Endodermal cell (in vitro differentiated cells): Measurements from ENCODE around the gene RELL1. TPM values are rescaled to one million over a fixed set of nuclear protein-coding genes. Genes with fewer than 3 reads are reported as not detected.

Source experiments
- DNase-seq: peaks from one replicate; pipeline ENCODE4 v3.0.0-alpha.2; 2017
- H3K27ac ChIP-seq: 2 replicates; pipeline ENCODE4 v1.5.1; 2013; ENCODE audit warnings: mild to moderate bottlenecking, low read depth, low read length, moderate library complexity
- H3K27me3 ChIP-seq: 2 replicates; pipeline ENCODE4 v1.6.1; 2013; ENCODE audit warnings: mild to moderate bottlenecking, low read length, moderate library complexity; ENCODE audit not compliant: insufficient read depth, control insufficient read depth, poor library complexity, severe bottlenecking
- H3K36me3 ChIP-seq: 2 replicates; pipeline ENCODE4 v1.7.0; 2013; ENCODE audit warnings: mild to moderate bottlenecking, low read length, moderate library complexity; ENCODE audit not compliant: control insufficient read depth, insufficient read depth
- H3K4me1 ChIP-seq: one replicate; pipeline ENCODE4 v1.7.0; 2013; ENCODE audit warnings: low read length; ENCODE audit not compliant: control insufficient read depth, insufficient read depth
- H3K4me3 ChIP-seq: 2 replicates; pipeline ENCODE4 v1.5.1; 2013; ENCODE audit warnings: mild to moderate bottlenecking, low read length, moderate library complexity
- H3K9ac ChIP-seq: 2 replicates; pipeline ENCODE4 v1.6.1; 2013; ENCODE audit warnings: mild to moderate bottlenecking, low read length, moderate library complexity; ENCODE audit not compliant: poor library complexity, severe bottlenecking; ENCODE audit errors: extremely low read depth
- H3K9me3 ChIP-seq: 2 replicates; pipeline ENCODE4 v1.6.1; 2013; ENCODE audit warnings: mild to moderate bottlenecking, low read length, moderate library complexity; ENCODE audit not compliant: control insufficient read depth
- H3K27ac Mint-ChIP-seq: 2 replicates; pipeline ENCODE4 v1.8.0; 2020; ENCODE audit warnings: mixed read lengths
- H3K27me3 Mint-ChIP-seq: 2 replicates; pipeline ENCODE4 v1.8.0; 2021; ENCODE audit warnings: mild to moderate bottlenecking, mixed read lengths; ENCODE audit not compliant: insufficient read depth
- H3K36me3 Mint-ChIP-seq: 2 replicates; pipeline ENCODE4 v1.8.0; 2020; ENCODE audit warnings: low read depth, mixed read lengths
- H3K4me1 Mint-ChIP-seq: 2 replicates; pipeline ENCODE4 v1.8.0; 2020; ENCODE audit warnings: mixed read lengths
- H3K4me3 Mint-ChIP-seq: 2 replicates; pipeline ENCODE4 v1.8.0; 2020; ENCODE audit warnings: mild to moderate bottlenecking, moderate library complexity, mixed read lengths
- H3K9me3 Mint-ChIP-seq: 2 replicates; pipeline ENCODE4 v1.8.0; 2020; ENCODE audit warnings: mild to moderate bottlenecking, mixed read lengths
- WGBS, 2 experiments: methylation state at CpG; one replicate each; pipeline versions ENCODE4 v1.1.5 to v1.1.7; 2013; ENCODE audit warnings: missing lambda C conversion rate in 2 of 2, mixed read lengths in 1 of 2; ENCODE audit not compliant: insufficient coverage in 1 of 2, insufficient read length in 1 of 2; 5-methylcytosine and 5-hydroxymethylcytosine counted together
- total RNA-seq, 2 donors: library from RNA; stranded (reverse); fragmentation: NEBNext Ultra II Directional in 1 of 2; extraction: Animal tissue kit (Norgen Biotek cat#: 25700) in 1 of 2; gene quantifications; 2 replicates in 1 of 2; 3 replicates in 1 of 2; pipeline ENCODE4 v1.2.1, GENCODE V29; 2021
- TF ChIP-seq, protein P1 (sequence below): fragments of 200-600 bp; sonication (generic); conservative IDR thresholded peaks from 2 replicates; pipeline ENCODE4 v1.5.0; 2021; ENCODE audit warnings: antibody characterized with exemption, mild to moderate bottlenecking

RELL1 gene
- total RNA-seq, 2 donors from 2014 or later = 12.1 to 12.3 TPM

- Histone ChIP-seq H3K36me3 (no peaks in the 10 kb centered on the region), H3K9ac (no peak overlapping the region), H3K27me3 (no peaks in the 10 kb centered on the region), H3K4me1 (no peaks in the 10 kb centered on the region), H3K27ac (no peak overlapping the region), H3K9me3 (no peaks in the 10 kb centered on the region), H3K4me3 (no peak overlapping the region)
- Mint-ChIP-seq H3K27ac (no peak overlapping the region), H3K27me3 (no peaks in the 10 kb centered on the region), H3K4me3 (no peak overlapping the region), H3K4me1 (peaks cover 8% of the 10 kb centered on the region), H3K36me3 (no peaks in the 10 kb centered on the region), H3K9me3 (no peaks in the 10 kb centered on the region)
- no peak for DNase-seq
- 94% methylated on average over 5 to 7 of the region's 7 CpGs for WGBS, 2 experiments
- TF ChIP-seq, protein P1, sequence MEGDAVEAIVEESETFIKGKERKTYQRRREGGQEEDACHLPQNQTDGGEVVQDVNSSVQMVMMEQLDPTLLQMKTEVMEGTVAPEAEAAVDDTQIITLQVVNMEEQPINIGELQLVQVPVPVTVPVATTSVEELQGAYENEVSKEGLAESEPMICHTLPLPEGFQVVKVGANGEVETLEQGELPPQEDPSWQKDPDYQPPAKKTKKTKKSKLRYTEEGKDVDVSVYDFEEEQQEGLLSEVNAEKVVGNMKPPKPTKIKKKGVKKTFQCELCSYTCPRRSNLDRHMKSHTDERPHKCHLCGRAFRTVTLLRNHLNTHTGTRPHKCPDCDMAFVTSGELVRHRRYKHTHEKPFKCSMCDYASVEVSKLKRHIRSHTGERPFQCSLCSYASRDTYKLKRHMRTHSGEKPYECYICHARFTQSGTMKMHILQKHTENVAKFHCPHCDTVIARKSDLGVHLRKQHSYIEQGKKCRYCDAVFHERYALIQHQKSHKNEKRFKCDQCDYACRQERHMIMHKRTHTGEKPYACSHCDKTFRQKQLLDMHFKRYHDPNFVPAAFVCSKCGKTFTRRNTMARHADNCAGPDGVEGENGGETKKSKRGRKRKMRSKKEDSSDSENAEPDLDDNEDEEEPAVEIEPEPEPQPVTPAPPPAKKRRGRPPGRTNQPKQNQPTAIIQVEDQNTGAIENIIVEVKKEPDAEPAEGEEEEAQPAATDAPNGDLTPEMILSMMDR = no peak
These were observed 39.5 kb upstream of the RELL1 start for GRCh38 chr4:37725718-37726117.

GRCh38 chr4:37723067-37723466, 36.9 kb upstream of the RELL1 start:
- Histone ChIP-seq H3K9me3 (no peaks in the 10 kb centered on the region), H3K9ac (no peak overlapping the region), H3K4me3 (no peak overlapping the region), H3K36me3 (no peaks in the 10 kb centered on the region), H3K4me1 (peaks cover 6% of the 10 kb centered on the region), H3K27me3 (no peaks in the 10 kb centered on the region), H3K27ac (no peak overlapping the region)
- H3K27ac Mint-ChIP-seq = no peak overlapping the region
- peaks cover 4% of the 10 kb centered on the region for H3K4me1 Mint-ChIP-seq
- H3K27me3 Mint-ChIP-seq = no peaks in the 10 kb centered on the region
- H3K9me3 Mint-ChIP-seq = no peaks in the 10 kb centered on the region
- DNase-seq = no peak
- no peaks in the 10 kb centered on the region for H3K36me3 Mint-ChIP-seq
- H3K4me3 Mint-ChIP-seq = no peak overlapping the region
- TF ChIP-seq, protein P1 = no peak
- 71 to 87% methylated on average over 1 of the region's 1 CpG for WGBS, 2 experiments

DNA sequence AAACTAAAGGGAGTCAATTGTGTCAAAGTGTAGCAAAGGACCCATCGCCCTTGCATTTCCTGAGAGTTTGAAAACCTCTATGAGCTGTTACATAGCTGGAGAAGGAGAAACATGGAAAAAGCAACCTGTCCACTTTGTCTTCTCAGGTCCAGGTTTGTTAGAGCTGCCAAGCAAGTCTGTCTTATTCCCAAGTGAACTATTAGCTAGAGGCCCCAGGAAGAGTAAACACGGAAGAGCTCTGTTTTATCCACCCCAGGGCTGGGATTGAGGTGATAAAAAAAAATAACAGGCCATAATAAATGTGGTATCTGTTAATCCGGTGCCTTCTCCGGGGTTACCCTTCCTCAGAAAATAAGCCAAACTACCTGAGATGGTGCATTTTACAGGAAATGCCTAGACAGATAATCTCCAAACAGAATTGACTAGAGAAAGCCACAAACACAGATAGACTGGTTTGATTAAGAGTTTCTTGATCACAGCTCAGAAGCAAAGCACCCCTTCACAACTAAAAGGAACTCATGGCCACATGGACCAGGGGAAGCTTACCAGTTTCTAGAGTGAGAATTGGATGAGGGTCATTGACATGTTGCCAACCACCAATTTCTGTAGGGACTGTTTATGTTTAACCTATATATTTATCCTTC, 35.9 kb upstream of the RELL1 start:
- no peak overlapping the region for H3K9ac ChIP-seq
- H3K27ac ChIP-seq = no peak overlapping the region
- Mint-ChIP-seq H3K4me1 (peaks cover 4% of the 10 kb centered on the region), H3K9me3 (no peaks in the 10 kb centered on the region), H3K4me3 (no peak overlapping the region), H3K27me3 (no peaks in the 10 kb centered on the region), H3K36me3 (no peaks in the 10 kb centered on the region), H3K27ac (no peak overlapping the region)
- WGBS, 2 experiments = 88 to 100% methylated on average over 2 to 4 of the region's 4 CpGs
- TF ChIP-seq, protein P1 = no peak
- no peak for DNase-seq
- H3K27me3 ChIP-seq = no peaks in the 10 kb centered on the region
- H3K9me3 ChIP-seq = no peaks in the 10 kb centered on the region
- no peak overlapping the region for H3K4me3 ChIP-seq
- H3K36me3 ChIP-seq = no peaks in the 10 kb centered on the region
- peaks cover 6% of the 10 kb centered on the region for H3K4me1 ChIP-seq
